GM19035 (cell line): ENCODE results near the gene GDA.
"Not testable (repeated sequence)": the region's sequence is repeated elsewhere in the genome, so short reads cannot be mapped to it uniquely, and the experiment has no call there.

Experiments
- ATAC-seq: cut with Tn5 transposase; IDR thresholded peaks from one replicate; pipeline ENCODE4 v1.9.1; 2021; ENCODE audit not compliant: unreplicated experiment

The GDA gene

GRCh38 chr9:72274441-72274840 lies 125.2 kb downstream of the GDA start:
- ATAC-seq: no peak

GRCh38 chr9:72274916-72275315 lies 125.7 kb downstream of the GDA start:
- no peak for ATAC-seq

- ATAC-seq: no peak
Measured at GRCh38 chr9:72276429-72276828, 127.2 kb downstream of the GDA start.

- ATAC-seq: peak; percentile 67
Measured at GRCh38 chr9:72278959-72279358, 129.7 kb downstream of the GDA start.

GRCh38 chr9:72280913-72281500 lies 131.8 kb downstream of the GDA start:
- ATAC-seq: peak; percentile 93

- ATAC-seq: no peak
Measured at GRCh38 chr9:72289401-72289800, 140.2 kb downstream of the GDA start.

GRCh38 chr9:72290311-72290710 lies 141.1 kb downstream of the GDA start:
- no peak for ATAC-seq

GRCh38 chr9:72291576-72291975 lies 142.3 kb downstream of the GDA start:
- ATAC-seq: not testable (repeated sequence)

GRCh38 chr9:72292256-72292682 lies 143.0 kb downstream of the GDA start:
- ATAC-seq: no peak

GRCh38 chr9:72292874-72293607 lies 143.8 kb downstream of the GDA start:
- no peak for ATAC-seq

GRCh38 chr9:72294936-72295335 lies 145.7 kb downstream of the GDA start:
- no peak for ATAC-seq

- no peak for ATAC-seq
Measured at GRCh38 chr9:72297516-72297915, 148.3 kb downstream of the GDA start.

GRCh38 chr9:72299017-72299603 lies 149.9 kb downstream of the GDA start:
- no peak for ATAC-seq

GRCh38 chr9:72300873-72301272 lies 151.6 kb downstream of the GDA start:
- no peak for ATAC-seq
